Tibial nerve (tissue), 4 donors: ENCODE measurements around the gene SULT2A1. TPM values are rescaled to one million over a fixed set of nuclear protein-coding genes. Genes with fewer than 3 reads are reported as not detected.

Experiments
- DNase-seq, 2 donors: peaks; one replicate each; pipeline ENCODE4 v3.0.0-alpha.2; 2019; ENCODE audit warnings: low spot score in 2 of 2
- H3K27ac ChIP-seq, 4 donors: fragments of 200-600 bp; sonication (generic) in 3 of 4; one replicate each; pipeline ENCODE4 v1.5.1; 2017 to 2019; ENCODE audit warnings: mild to moderate bottlenecking in 1 of 4
- H3K27me3 ChIP-seq, 2 donors: fragments of 200-600 bp; sonication (generic) in 1 of 2; one replicate each; pipeline versions ENCODE4 v1.5.1 to v1.6.0; 2017 to 2019
- H3K36me3 ChIP-seq, 3 donors: fragments of 200-600 bp; sonication (generic); one replicate each; pipeline ENCODE4 v1.5.1; 2018 to 2019
- H3K4me1 ChIP-seq, 4 donors: fragments of 200-600 bp; sonication (generic) in 3 of 4; one replicate each; pipeline ENCODE4 v1.5.1; 2017 to 2019
- H3K4me3 ChIP-seq, 4 donors: fragments of 200-600 bp; sonication (generic) in 3 of 4; one replicate each; pipeline ENCODE4 v1.5.1; 2017 to 2019; ENCODE audit warnings: mild to moderate bottlenecking in 1 of 4, moderate library complexity in 1 of 4
- H3K9me3 ChIP-seq, 4 donors: fragments of 200-600 bp; sonication (generic) in 3 of 4; one replicate each; pipeline ENCODE4 v1.5.1; 2017 to 2019
- CTCF ChIP-seq, 5 experiments: fragments of 200-600 bp in 3 of 5; fragments of 450-650 bp in 2 of 5; sonication (generic) in 3 of 5; IDR thresholded peaks; one replicate each; pipeline ENCODE4 v1.5.1; 2016 to 2019; ENCODE audit warnings: antibody characterized with exemption in 5 of 5, mild to moderate bottlenecking in 3 of 5, moderate library complexity in 2 of 5
- EP300 ChIP-seq, 2 donors: sonication (generic); formaldehyde crosslinking; IDR thresholded peaks; one replicate each; pipeline ENCODE4 v1.6.1; 2017; ENCODE audit warnings: antibody characterized with exemption in 2 of 2, mild to moderate bottlenecking in 1 of 2
- POLR2A ChIP-seq, 2 donors: fragments of 450-650 bp; IDR thresholded peaks; one replicate each; pipeline ENCODE4 v1.6.1; 2017; ENCODE audit warnings: antibody characterized with exemption in 2 of 2, mild to moderate bottlenecking in 2 of 2, moderate library complexity in 2 of 2
- WGBS, 2 donors: methylation state at CpG; one replicate each; pipeline ENCODE4 v1.1.5; 2018; 5-methylcytosine and 5-hydroxymethylcytosine counted together
- total RNA-seq, 4 donors: library from RNA; depleted of rRNA; stranded (reverse); fragments of >200 nt; gene quantifications; one replicate each; pipeline ENCODE4 v1.1.0, GENCODE V29; 2016

Gene SULT2A1
- total RNA-seq, 4 donors from 2014 or later = not detected

DNA sequence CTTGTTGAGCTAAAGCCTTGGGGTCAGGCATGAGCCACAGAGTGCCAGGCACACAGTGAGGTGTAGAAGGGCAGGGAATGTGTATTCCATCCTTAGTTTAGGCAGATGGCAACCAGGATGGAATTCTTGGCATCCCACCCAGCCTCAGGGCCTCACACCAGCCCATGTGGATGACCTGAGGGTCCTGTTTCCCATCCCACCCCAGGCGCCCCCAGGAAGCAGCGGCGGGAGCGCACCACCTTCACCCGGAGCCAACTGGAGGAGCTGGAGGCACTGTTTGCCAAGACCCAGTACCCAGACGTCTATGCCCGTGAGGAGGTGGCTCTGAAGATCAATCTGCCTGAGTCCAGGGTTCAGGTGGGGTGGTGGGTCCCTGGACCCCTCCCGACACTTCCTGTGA lies 50.1 kb downstream of the SULT2A1 start:
- Histone ChIP-seq H3K27me3 (peaks cover 0 to 15% of the 10 kb centered on the region in 2 donors), H3K36me3 (no peaks in the 10 kb centered on the region), H3K27ac (no peak overlapping the region), H3K4me3 (no peak overlapping the region), H3K9me3 (no peaks in the 10 kb centered on the region), H3K4me1 (no peaks in the 10 kb centered on the region)
- 57 to 71% methylated on average over 1 to 8 of the region's 8 CpGs for WGBS, 2 donors
- no peak for TF ChIP-seq CTCF (IDR thresholded peaks at IDR 0.05)
- no peak for TF ChIP-seq POLR2A (IDR thresholded peaks at IDR 0.05)
- no peak for TF ChIP-seq EP300 (IDR thresholded peaks at IDR 0.05)
- DNase-seq = no peak

DNA sequence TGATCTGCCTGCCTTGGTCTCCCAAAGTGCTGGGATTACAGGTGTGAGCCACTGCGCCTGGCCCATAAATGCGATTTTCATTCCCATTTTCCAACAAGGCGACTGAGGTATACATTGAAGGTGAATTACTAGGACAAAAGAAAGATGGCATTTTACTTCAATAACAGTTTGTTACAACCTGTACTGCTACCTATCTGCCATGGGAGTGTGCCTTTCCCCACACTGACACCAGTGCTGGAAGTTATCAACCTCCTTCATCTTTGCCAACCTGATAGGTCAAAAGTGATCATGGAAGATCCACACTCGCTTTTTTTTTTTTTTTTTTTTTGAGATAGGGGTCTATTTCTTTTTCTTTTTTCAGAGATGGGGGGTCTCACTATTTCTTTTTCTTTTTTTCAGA lies 53.4 kb downstream of the SULT2A1 start:
- no peaks in the 10 kb centered on the region for H3K36me3 ChIP-seq
- H3K4me3 ChIP-seq = no peak overlapping the region
- no peak for DNase-seq
- H3K27me3 ChIP-seq = no peaks in the 10 kb centered on the region
- H3K9me3 ChIP-seq = no peaks in the 10 kb centered on the region
- H3K4me1 ChIP-seq = no peaks in the 10 kb centered on the region
- WGBS, 2 donors = 80 to 95% methylated on average over 4 of the region's 4 CpGs
- TF ChIP-seq EP300 (IDR thresholded peaks at IDR 0.05) (no peak), POLR2A (IDR thresholded peaks at IDR 0.05) (no peak), CTCF (IDR thresholded peaks at IDR 0.05) (no peak)
- H3K27ac ChIP-seq = no peak overlapping the region

GRCh38 chr19:47826800-47827199 lies 59.3 kb downstream of the SULT2A1 start:
- WGBS, 2 donors = 85 to 87% methylated on average over 6 of the region's 6 CpGs
- no peak overlapping the region for H3K4me3 ChIP-seq
- H3K9me3 ChIP-seq = peaks cover 0 to 7% (median 0%) of the 10 kb centered on the region in 4 donors

GRCh38 chr19:47824396-47824795 lies 61.7 kb downstream of the SULT2A1 start:
- no peaks in the 10 kb centered on the region for H3K4me1 ChIP-seq
- TF ChIP-seq CTCF (IDR thresholded peaks at IDR 0.05) (no peak), EP300 (IDR thresholded peaks at IDR 0.05) (no peak), POLR2A (IDR thresholded peaks at IDR 0.05) (no peak)
- no peak overlapping the region for H3K4me3 ChIP-seq
- peaks cover 0 to 28% of the 10 kb centered on the region in 2 donors for H3K27me3 ChIP-seq
- H3K27ac ChIP-seq = no peak overlapping the region
- no peak for DNase-seq
- peaks cover 0 to 7% (median 0%) of the 10 kb centered on the region in 4 donors for H3K9me3 ChIP-seq
- 71 to 79% methylated on average over 5 to 6 of the region's 6 CpGs for WGBS, 2 donors
- H3K36me3 ChIP-seq = no peaks in the 10 kb centered on the region

More at GRCh38 chr19:47826800-47827199, 59.3 kb downstream of the SULT2A1 start:
- H3K4me1 ChIP-seq = no peaks in the 10 kb centered on the region
- H3K27me3 ChIP-seq = peaks cover 0 to 6% of the 10 kb centered on the region in 2 donors
- no peak overlapping the region for H3K27ac ChIP-seq
- no peak for DNase-seq
- no peak for TF ChIP-seq CTCF (IDR thresholded peaks at IDR 0.05)
- TF ChIP-seq POLR2A (IDR thresholded peaks at IDR 0.05) = no peak
- TF ChIP-seq EP300 (IDR thresholded peaks at IDR 0.05) = no peak
- no peaks in the 10 kb centered on the region for H3K36me3 ChIP-seq

- TF ChIP-seq CTCF (IDR thresholded peaks at IDR 0.05) (no peak), POLR2A (IDR thresholded peaks at IDR 0.05) (no peak), EP300 (IDR thresholded peaks at IDR 0.05) (no peak)
- peaks cover 0 to under 1% (median 0%) of the 10 kb centered on the region in 4 donors for H3K9me3 ChIP-seq
- peaks cover 0 to 40% of the 10 kb centered on the region in 2 donors for H3K27me3 ChIP-seq
Measured at GRCh38 chr19:47821460-47822020, 64.6 kb downstream of the SULT2A1 start, which contains the start of gene CRX. Gene CRX (plus strand): TSS chr19:47821937. CDS start chr19:47834444, 12,507 bp downstream.

More at GRCh38 chr19:47821460-47822020, 64.6 kb downstream of the SULT2A1 start, which contains the start of gene CRX:
- no peak within 1 kb of the TSS for H3K4me3 ChIP-seq
- 39 to 43% methylated on average over 15 of the region's 15 CpGs for WGBS, 2 donors
- no peaks in the 10 kb centered on the region for H3K4me1 ChIP-seq
- DNase-seq = no peak
- H3K27ac ChIP-seq = no peak within 1 kb of the TSS
- H3K36me3 ChIP-seq = no peaks in the 10 kb centered on the region
